Muscle layer of duodenum (tissue), 2 donors: ENCODE measurements around the gene RALY.
"Not testable (repeated sequence)": the region's sequence is repeated elsewhere in the genome, so short reads cannot be mapped to it uniquely, and the experiment has no call there.

Source experiments
- H3K27ac ChIP-seq: one replicate; pipeline ENCODE4 v1.7.0; 2013; ENCODE audit warnings: mild to moderate bottlenecking, low read length
- H3K27me3 ChIP-seq: one replicate; pipeline ENCODE4 v1.7.0; 2013; ENCODE audit warnings: low read depth, mild to moderate bottlenecking, control low read depth, low read length
- H3K36me3 ChIP-seq, 2 donors: one replicate each; pipeline ENCODE4 v1.7.0; 2013; ENCODE audit warnings: low read length in 2 of 2, control low read depth in 1 of 2, mild to moderate bottlenecking in 1 of 2; ENCODE audit not compliant: insufficient read depth in 2 of 2, control insufficient read depth in 1 of 2
- H3K4me1 ChIP-seq, 2 donors: one replicate each; pipeline ENCODE4 v1.7.0; 2013; ENCODE audit warnings: low read length in 2 of 2, mild to moderate bottlenecking in 2 of 2, control low read depth in 1 of 2, moderate library complexity in 1 of 2; ENCODE audit not compliant: insufficient read depth in 2 of 2, control insufficient read depth in 1 of 2
- H3K4me3 ChIP-seq, 2 donors: one replicate each; pipeline ENCODE4 v1.7.0; 2013; ENCODE audit warnings: low read length in 2 of 2, low read depth in 1 of 2, mild to moderate bottlenecking in 1 of 2
- H3K9me3 ChIP-seq, 2 donors: one replicate each; pipeline ENCODE4 v1.7.0; 2013; ENCODE audit warnings: low read length in 2 of 2, control low read depth in 1 of 2, mild to moderate bottlenecking in 1 of 2; ENCODE audit not compliant: control insufficient read depth in 1 of 2
- donor health status: healthy.

The RALY gene

DNA sequence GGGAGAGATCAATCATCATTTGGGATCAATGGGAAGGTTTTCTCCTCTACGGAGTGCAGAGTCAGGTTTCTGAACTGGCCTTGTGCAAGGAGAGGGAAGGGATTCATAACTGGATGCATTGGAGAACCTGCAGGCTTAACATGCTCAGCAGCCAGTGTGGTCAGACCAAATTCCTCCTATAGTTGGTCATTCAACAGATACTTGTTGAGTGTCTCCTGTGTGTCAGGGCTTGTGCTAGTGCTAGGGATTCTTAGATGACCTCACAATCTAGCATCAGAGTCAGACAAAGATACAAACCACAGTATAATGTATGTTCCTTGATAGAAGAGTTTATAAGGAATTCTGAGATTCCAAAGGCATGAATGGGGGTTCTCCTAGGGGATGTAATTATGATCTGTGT, 23.9 kb downstream of the RALY start:
- Histone ChIP-seq H3K4me3 (no peak overlapping the region), H3K4me1 (peaks cover 12 to 37% of the 10 kb centered on the region in 2 donors), H3K27me3 (no peaks in the 10 kb centered on the region), H3K9me3 (no peaks in the 10 kb centered on the region), H3K36me3 (no peaks in the 10 kb centered on the region), H3K27ac (no peak overlapping the region)

DNA sequence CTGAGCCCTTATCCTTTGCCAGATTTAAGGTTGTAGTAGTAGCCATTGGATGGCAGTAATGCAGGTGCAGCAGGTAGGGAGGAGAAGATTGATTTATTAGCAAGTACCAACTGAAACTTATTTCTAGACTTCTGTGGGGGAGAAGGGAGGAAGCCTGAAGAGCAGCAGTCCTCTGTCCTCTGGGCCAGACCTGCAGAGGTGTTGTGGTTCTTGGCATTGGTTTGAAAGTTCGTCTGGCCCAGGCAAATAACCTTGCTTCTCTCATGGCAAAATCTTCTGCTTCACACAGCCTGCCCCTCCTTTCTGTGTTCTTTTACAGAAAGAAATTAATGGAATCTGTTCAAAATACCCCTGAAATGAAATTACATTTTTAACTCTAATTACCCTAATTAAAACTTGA, 24.5 kb downstream of the RALY start:
- Histone ChIP-seq H3K27me3 (no peaks in the 10 kb centered on the region), H3K36me3 (no peaks in the 10 kb centered on the region), H3K4me1 (peaks cover 12 to 37% of the 10 kb centered on the region in 2 donors), H3K9me3 (no peaks in the 10 kb centered on the region), H3K27ac (no peak overlapping the region), H3K4me3 (no peak overlapping the region)

DNA sequence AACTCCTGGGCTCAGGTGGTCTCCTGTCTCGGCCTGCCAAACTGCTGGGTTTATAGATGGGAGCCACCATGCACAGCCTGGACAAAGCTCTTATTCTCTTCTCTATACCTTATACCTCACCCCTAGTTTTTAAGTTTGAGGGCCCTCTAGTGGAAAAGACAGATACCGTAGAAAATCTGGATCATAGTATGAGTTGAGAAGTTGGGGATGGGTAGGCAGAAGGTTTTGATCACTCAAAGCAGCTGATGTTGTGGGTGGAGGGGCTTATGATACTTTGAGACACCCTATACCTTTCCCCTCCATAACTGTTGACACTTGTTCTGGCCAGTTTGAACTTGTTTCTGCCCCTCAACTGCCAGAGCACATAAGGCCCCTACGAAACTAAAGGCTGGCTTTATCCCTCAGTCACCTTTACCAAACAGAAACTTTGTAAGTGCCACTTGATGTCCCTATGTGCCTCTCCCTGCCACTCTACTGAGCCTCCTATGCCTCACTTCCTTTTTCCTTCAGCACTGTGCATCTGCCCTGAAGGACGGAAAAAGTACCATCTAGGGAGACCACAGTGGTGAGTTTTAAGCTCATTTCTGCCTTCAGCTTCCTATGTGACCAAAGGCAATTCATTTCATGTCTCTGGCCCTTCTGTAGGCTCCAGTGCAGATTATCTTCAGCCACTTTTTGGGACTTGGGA, 28.6 kb downstream of the RALY start:
- Histone ChIP-seq H3K4me1 (peaks cover 17 to 40% of the 10 kb centered on the region in 2 donors), H3K9me3 (no peaks in the 10 kb centered on the region), H3K27ac (no peak overlapping the region), H3K27me3 (no peaks in the 10 kb centered on the region), H3K36me3 (no peaks in the 10 kb centered on the region), H3K4me3 (no peak overlapping the region)

- peaks cover 17 to 40% of the 10 kb centered on the region in 2 donors for H3K4me1 ChIP-seq
- H3K27ac ChIP-seq = no peak overlapping the region
- no peaks in the 10 kb centered on the region for H3K9me3 ChIP-seq
- no peaks in the 10 kb centered on the region for H3K36me3 ChIP-seq
- H3K27me3 ChIP-seq = no peaks in the 10 kb centered on the region
- no peak overlapping the region for H3K4me3 ChIP-seq
Measured at GRCh38 chr20:34022839-34023234, 29.1 kb downstream of the RALY start.

DNA sequence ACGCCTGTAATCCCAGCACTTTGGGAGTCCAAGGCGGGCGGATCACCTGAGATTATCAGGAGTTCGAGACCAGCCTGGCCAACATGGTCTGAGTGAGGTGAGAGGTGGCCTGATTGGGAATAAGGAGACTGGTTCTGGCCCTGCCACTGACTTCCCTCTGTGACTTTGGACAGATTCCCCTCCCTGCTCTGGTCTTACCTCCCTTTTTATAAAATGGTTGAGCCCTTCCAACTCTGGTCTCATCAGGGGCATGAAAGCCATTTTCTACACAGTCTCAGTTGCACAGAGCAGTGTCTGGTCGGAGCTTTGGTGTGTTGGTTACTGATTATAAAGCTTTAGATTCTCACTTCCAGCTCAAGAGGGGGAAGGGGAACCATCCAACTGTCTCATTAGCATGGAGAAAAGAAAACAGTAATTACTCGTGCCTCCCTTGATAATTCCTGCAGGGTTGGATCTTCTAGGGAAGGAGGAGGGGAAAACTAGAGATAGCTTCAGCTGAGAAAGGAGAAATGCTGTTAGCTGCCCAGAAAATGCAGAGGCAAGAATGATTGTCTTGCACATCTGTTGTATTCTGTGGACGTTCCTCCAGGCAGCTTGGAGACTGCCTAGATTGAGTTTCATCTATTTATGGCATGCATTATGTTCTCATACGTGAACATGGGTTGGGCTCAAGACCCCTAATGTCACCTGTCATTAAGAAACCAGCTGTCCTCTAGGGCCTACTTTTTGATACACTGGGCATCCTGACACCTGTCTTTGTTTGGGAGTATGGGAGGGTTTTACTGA, 30.4 kb downstream of the RALY start:
- H3K4me1 ChIP-seq = peaks cover 17 to 31% of the 10 kb centered on the region in 2 donors
- no peaks in the 10 kb centered on the region for H3K9me3 ChIP-seq
- no peaks in the 10 kb centered on the region for H3K27me3 ChIP-seq
- no peaks in the 10 kb centered on the region for H3K36me3 ChIP-seq
- H3K27ac ChIP-seq = no peak overlapping the region
- H3K4me3 ChIP-seq = no peak overlapping the region

GRCh38 chr20:34024723-34025351, 31.1 kb downstream of the RALY start:
- H3K4me1 ChIP-seq = peaks cover 17 to 35% of the 10 kb centered on the region in 2 donors
- no peaks in the 10 kb centered on the region for H3K36me3 ChIP-seq
- no peak overlapping the region for H3K27ac ChIP-seq
- no peak overlapping the region for H3K4me3 ChIP-seq
- H3K27me3 ChIP-seq = no peaks in the 10 kb centered on the region
- H3K9me3 ChIP-seq = no peaks in the 10 kb centered on the region

- not testable (repeated sequence) for H3K27ac ChIP-seq
- peaks cover 13 to 35% of the 10 kb centered on the region in 2 donors for H3K4me1 ChIP-seq
Measured at GRCh38 chr20:34028013-34028412, 34.3 kb downstream of the RALY start.

GRCh38 chr20:34029415-34029814, 35.7 kb downstream of the RALY start:
- peaks cover 4 to 18% of the 10 kb centered on the region in 2 donors for H3K36me3 ChIP-seq
- H3K27ac ChIP-seq = no peak overlapping the region
- H3K27me3 ChIP-seq = no peaks in the 10 kb centered on the region
- H3K9me3 ChIP-seq = no peaks in the 10 kb centered on the region
- peaks cover 7 to 29% of the 10 kb centered on the region in 2 donors for H3K4me1 ChIP-seq
- H3K4me3 ChIP-seq = no peak overlapping the region

More at GRCh38 chr20:34028013-34028412, 34.3 kb downstream of the RALY start:
- H3K27me3 ChIP-seq, H3K4me3 ChIP-seq, H3K9me3 ChIP-seq: not testable (repeated sequence)
- peaks cover 4 to 12% of the 10 kb centered on the region in 2 donors for H3K36me3 ChIP-seq

DNA sequence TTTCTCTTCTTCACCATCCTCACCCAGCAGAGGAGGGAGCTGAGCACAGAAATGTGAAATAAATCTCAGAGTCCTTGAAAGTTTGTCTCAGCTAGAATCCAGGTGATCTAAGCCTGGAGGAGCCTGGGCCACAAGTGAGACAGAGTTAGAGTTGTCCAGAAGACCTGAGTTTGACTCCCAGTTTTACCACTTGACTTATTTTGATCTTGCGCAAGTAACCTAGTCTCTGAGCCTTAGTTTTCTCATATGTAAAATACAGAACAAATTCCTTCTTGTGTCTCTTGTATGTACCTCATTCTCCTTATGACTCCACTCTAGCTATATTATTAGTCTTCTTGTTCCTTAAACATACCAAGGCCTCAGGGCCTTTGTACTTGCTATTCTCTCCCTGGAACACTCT, 36.7 kb downstream of the RALY start:
- peaks cover 0 to 19% of the 10 kb centered on the region in 2 donors for H3K4me1 ChIP-seq
- H3K4me3 ChIP-seq = no peak overlapping the region
- H3K9me3 ChIP-seq = no peaks in the 10 kb centered on the region
- H3K27me3 ChIP-seq = no peaks in the 10 kb centered on the region
- H3K36me3 ChIP-seq = peaks cover 4 to 18% of the 10 kb centered on the region in 2 donors
- no peak overlapping the region for H3K27ac ChIP-seq

DNA sequence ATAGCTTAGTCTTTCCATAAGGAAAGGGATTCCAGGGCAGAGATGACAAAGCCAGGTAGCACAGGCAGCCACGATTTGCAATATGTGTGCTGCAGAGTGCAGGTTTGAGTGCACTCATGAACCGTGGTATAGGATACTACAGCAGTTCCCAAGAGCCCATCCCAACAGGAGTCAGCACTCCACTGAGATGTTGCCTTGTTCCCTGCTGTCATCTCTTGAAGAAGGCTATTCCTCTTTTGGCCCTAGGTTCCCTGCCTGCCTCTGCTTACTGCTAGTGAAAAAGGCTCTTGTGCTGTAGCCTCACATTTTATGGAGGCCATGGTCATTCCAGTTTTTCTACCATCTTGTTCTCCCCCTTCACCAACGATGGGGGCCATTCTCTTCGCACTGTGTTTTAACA, 40.2 kb downstream of the RALY start:
- no peak overlapping the region for H3K4me3 ChIP-seq
- no peaks in the 10 kb centered on the region for H3K9me3 ChIP-seq
- no peak overlapping the region for H3K27ac ChIP-seq
- H3K4me1 ChIP-seq = peaks cover 7 to 18% of the 10 kb centered on the region in 2 donors
- peaks cover 4 to 18% of the 10 kb centered on the region in 2 donors for H3K36me3 ChIP-seq
- H3K27me3 ChIP-seq = no peaks in the 10 kb centered on the region

GRCh38 chr20:34037121-34037520, 43.4 kb downstream of the RALY start:
- H3K4me1 ChIP-seq = peaks cover 20 to 30% of the 10 kb centered on the region in 2 donors
- H3K27ac ChIP-seq = no peak overlapping the region

More at GRCh38 chr20:34037121-34037520, 43.4 kb downstream of the RALY start:
- peaks cover 4 to 10% of the 10 kb centered on the region in 2 donors for H3K36me3 ChIP-seq
- H3K9me3 ChIP-seq = no peaks in the 10 kb centered on the region
- no peaks in the 10 kb centered on the region for H3K27me3 ChIP-seq
- no peak overlapping the region for H3K4me3 ChIP-seq
